Nephron progenitor cell (in vitro differentiated cells): ENCODE data around the gene AQP6.

Experiments
- DNase-seq: peaks from one replicate; pipeline ENCODE4 v3.0.0; 2021
- H3K27ac Mint-ChIP-seq: 2 replicates; pipeline ENCODE4 v1.8.0; 2021; ENCODE audit warnings: mild to moderate bottlenecking, moderate library complexity, mixed read lengths
- H3K27me3 Mint-ChIP-seq: 2 replicates; pipeline ENCODE4 v1.8.0; 2021; ENCODE audit warnings: mild to moderate bottlenecking, low read depth, mixed read lengths; ENCODE audit not compliant: poor library complexity
- H3K36me3 Mint-ChIP-seq: 2 replicates; pipeline ENCODE4 v1.8.0; 2021; ENCODE audit warnings: low read depth, mixed read lengths
- H3K4me1 Mint-ChIP-seq: 2 replicates; pipeline ENCODE4 v1.8.0; 2021; ENCODE audit warnings: mixed read lengths
- H3K4me3 Mint-ChIP-seq: 2 replicates; pipeline ENCODE4 v1.8.0; 2021; ENCODE audit warnings: mild to moderate bottlenecking, moderate library complexity, mixed read lengths
- H3K9me3 Mint-ChIP-seq: 2 replicates; pipeline ENCODE4 v1.8.0; 2021; ENCODE audit warnings: mild to moderate bottlenecking, moderate library complexity, mixed read lengths
- TF ChIP-seq, protein P1 (sequence below): fragments of 200-600 bp; sonication (generic); IDR thresholded peaks from 2 replicates; pipeline ENCODE4 v1.5.0; 2021; ENCODE audit warnings: antibody characterized with exemption

Gene AQP6

DNA sequence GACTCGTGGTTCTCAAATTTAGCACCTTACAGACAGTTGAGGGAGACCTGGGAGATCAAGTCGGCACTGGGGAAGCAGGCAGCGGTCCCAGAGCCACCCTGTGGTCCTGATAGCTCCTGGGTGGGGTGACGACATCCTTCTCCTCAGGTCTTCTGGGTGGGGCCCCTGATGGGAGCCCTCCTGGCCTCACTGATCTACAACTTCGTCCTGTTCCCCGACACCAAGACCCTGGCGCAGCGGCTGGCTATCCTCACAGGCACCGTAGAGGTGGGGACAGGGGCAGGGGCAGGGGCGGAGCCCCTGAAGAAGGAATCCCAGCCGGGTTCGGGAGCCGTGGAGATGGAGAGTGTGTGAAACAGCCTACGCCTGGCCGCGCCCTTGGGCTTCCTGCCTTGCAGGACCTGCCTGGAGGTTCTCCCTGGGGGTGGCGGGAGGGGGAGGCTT, 2.6 kb downstream of the AQP6 start:
- Mint-ChIP-seq H3K4me3 (no peak overlapping the region), H3K36me3 (no peaks in the 10 kb centered on the region), H3K9me3 (no peaks in the 10 kb centered on the region), H3K27ac (no peak overlapping the region), H3K4me1 (peaks cover 48% of the 10 kb centered on the region), H3K27me3 (peaks cover 4% of the 10 kb centered on the region)
- TF ChIP-seq, protein P1, sequence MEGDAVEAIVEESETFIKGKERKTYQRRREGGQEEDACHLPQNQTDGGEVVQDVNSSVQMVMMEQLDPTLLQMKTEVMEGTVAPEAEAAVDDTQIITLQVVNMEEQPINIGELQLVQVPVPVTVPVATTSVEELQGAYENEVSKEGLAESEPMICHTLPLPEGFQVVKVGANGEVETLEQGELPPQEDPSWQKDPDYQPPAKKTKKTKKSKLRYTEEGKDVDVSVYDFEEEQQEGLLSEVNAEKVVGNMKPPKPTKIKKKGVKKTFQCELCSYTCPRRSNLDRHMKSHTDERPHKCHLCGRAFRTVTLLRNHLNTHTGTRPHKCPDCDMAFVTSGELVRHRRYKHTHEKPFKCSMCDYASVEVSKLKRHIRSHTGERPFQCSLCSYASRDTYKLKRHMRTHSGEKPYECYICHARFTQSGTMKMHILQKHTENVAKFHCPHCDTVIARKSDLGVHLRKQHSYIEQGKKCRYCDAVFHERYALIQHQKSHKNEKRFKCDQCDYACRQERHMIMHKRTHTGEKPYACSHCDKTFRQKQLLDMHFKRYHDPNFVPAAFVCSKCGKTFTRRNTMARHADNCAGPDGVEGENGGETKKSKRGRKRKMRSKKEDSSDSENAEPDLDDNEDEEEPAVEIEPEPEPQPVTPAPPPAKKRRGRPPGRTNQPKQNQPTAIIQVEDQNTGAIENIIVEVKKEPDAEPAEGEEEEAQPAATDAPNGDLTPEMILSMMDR: no peak
- no peak for DNase-seq

DNA sequence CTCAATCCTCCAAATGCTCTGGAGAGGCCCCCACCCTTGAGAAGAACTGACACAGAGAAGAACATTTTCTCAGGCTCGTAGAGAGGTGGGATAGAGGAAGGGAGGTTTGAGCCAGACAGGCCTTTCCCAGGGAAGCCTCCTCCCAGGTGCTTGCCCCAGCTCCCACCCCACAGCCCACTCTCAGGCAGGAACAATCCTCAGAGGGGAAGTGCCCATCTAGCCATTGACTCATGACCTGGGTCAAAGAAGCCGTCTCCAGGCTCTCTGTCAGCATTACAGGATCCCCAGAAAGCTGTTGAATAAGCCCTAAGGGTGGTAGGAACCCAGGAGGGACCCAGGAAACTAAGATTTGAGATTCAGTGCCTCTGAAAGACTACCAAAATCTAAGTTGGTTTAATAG, 3.8 kb downstream of the AQP6 start:
- DNase-seq: no peak
- H3K27ac Mint-ChIP-seq: no peak overlapping the region
- H3K4me3 Mint-ChIP-seq: no peak overlapping the region
- TF ChIP-seq, protein P1: no peak
- H3K9me3 Mint-ChIP-seq: no peaks in the 10 kb centered on the region
- peaks cover 4% of the 10 kb centered on the region for H3K27me3 Mint-ChIP-seq
- H3K36me3 Mint-ChIP-seq: no peaks in the 10 kb centered on the region
- peaks cover 59% of the 10 kb centered on the region for H3K4me1 Mint-ChIP-seq

DNA sequence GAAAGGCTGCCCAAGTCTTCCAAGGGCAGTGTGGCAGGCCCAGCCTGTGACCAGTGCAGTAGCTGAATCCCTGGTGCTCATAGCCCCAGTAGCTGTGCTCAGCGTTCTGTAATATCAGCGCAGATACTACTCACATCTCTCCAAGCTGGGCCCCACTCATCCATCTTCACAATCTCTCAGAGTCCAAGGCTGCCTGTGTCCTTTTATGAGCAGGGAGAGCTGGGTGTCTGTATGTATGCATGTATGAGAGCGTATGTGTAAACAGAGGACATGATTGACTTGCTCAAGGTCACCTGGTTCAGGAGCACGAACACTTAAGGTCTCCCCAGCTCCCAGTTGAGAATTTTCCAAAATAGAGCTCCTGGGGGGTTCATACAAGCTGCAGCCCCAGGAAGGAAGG, 5.4 kb downstream of the AQP6 start:
- Mint-ChIP-seq H3K4me3 (no peak overlapping the region), H3K4me1 (peaks cover 67% of the 10 kb centered on the region), H3K9me3 (no peaks in the 10 kb centered on the region), H3K36me3 (no peaks in the 10 kb centered on the region), H3K27ac (no peak overlapping the region), H3K27me3 (peaks cover 4% of the 10 kb centered on the region)
- DNase-seq: no peak
- TF ChIP-seq, protein P1: no peak

DNA sequence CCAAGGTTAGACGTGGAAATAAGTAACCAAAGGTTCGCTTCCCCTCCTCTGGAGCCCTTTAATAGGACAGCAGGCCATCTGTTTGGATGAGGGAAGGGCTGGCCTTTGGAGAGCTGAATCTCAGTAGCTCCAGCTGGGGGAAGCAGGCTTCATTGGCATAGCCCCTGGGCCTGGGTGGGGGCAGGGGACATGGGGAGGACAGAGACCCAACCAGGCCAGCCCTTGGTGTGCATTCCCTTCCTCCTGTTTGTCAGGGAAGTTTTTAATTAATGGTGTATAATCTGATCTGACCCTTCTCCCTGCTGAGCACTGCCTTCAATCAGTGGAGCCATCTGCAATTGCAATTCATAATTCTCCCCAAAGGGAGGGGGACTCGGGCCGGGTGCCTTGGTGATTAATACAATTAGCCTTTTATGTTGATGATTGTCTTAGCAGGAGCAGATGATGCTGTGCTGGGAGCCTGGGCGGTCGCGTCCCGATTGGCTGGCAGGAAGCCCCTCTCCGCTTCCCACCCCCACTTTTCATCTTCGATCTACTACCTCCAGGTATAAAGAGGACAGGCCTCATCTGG, 6.4 kb downstream of the AQP6 start:
- Mint-ChIP-seq H3K4me3 (no peak overlapping the region), H3K4me1 (peaks cover 67% of the 10 kb centered on the region), H3K9me3 (no peaks in the 10 kb centered on the region), H3K27me3 (peaks cover 4% of the 10 kb centered on the region), H3K36me3 (no peaks in the 10 kb centered on the region), H3K27ac (no peak overlapping the region)
- DNase-seq: no peak
- TF ChIP-seq, protein P1: no peak

DNA sequence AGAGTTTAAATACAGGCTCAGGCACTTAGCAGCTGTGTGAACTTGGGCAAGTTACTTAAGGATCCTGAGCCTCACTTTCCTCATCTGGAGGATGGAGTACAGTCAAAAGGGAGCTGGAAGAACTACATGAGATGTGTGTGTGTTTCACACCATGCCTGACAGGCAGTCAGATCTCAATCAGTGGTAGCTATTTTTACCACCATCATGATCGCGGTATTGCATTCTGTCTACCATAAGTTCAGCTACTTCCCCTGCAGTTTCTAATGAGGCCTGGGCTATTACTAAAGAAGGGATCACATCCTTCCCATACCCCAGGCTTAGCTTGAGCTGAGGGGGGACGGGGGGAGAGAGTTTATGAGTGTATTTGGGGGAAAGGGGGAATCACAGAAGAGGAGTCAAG, 7.0 kb downstream of the AQP6 start:
- no peak for DNase-seq
- TF ChIP-seq, protein P1: no peak
- Mint-ChIP-seq H3K4me3 (no peak overlapping the region), H3K4me1 (peaks cover 67% of the 10 kb centered on the region), H3K27ac (no peak overlapping the region), H3K27me3 (peaks cover 4% of the 10 kb centered on the region), H3K36me3 (no peaks in the 10 kb centered on the region), H3K9me3 (no peaks in the 10 kb centered on the region)
